Measurements from ENCODE around the gene GNA14.

GRCh38 chr9:77677957-77678535 is 29.9 kb upstream of the GNA14 start:
- TF ChIP-seq POLR2AphosphoS5 (IDR thresholded peaks at IDR 0.05), result no peak
- TF ChIP-seq, protein P1, sequence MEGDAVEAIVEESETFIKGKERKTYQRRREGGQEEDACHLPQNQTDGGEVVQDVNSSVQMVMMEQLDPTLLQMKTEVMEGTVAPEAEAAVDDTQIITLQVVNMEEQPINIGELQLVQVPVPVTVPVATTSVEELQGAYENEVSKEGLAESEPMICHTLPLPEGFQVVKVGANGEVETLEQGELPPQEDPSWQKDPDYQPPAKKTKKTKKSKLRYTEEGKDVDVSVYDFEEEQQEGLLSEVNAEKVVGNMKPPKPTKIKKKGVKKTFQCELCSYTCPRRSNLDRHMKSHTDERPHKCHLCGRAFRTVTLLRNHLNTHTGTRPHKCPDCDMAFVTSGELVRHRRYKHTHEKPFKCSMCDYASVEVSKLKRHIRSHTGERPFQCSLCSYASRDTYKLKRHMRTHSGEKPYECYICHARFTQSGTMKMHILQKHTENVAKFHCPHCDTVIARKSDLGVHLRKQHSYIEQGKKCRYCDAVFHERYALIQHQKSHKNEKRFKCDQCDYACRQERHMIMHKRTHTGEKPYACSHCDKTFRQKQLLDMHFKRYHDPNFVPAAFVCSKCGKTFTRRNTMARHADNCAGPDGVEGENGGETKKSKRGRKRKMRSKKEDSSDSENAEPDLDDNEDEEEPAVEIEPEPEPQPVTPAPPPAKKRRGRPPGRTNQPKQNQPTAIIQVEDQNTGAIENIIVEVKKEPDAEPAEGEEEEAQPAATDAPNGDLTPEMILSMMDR (IDR thresholded peaks at IDR 0.05; ENCODE audit: poor library complexity, severe bottlenecking), result no peak
- TF ChIP-seq EZH2 (IDR thresholded peaks at IDR 0.05; ENCODE audit: borderline replicate concordance, insufficient read depth, low read length, poor library complexity, severe bottlenecking), result no peak
- TF ChIP-seq EP300 (conservative IDR thresholded peaks at IDR 0.05; ENCODE audit: poor library complexity, severe bottlenecking), result no peak
